GM21723 (cell line): ENCODE measurements around the gene DMWD.
A peak's percentile ranks its signal among the peaks of the same experiment; 100 is the strongest.

ENCODE experiments used
- ATAC-seq: cut with Tn5 transposase; IDR thresholded peaks from one replicate; pipeline ENCODE4 v1.9.1; 2021; ENCODE audit warnings: mild to moderate bottlenecking, moderate library complexity; ENCODE audit not compliant: unreplicated experiment

Gene DMWD

DNA sequence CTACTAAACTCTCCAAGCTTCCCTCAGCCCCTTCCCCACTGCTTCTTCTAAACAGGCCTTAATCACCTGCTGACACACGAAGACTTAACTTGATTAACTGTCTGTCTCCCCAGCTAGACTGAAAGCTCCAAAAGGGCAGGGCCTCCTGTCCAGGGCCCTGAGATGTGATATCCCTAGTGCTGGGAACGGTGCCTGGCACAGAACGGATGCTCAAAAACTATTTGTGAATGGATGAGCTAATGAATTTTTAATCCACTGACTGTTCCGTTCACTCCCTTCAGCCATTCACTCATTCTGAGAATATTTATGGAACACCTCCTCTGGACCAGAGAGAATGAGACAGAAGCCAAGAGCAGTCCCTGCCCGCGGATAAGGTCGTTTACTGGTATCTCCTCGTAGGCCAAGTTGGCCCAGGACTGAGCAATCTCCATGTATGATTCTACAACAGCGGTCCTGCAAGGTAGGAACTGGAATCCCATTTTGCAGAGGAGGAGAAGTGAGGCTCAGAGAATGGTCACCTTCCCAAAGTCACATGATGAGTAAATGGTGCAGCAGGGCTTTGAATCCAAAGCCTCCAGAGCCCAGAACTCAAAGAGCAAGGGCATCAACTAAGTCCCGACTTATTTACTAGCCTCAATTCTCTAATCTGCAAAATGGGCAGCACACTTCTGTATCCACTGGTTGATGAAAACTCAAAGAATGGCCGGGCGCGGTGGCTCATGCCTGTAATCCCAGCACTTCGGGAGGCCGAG lies 3.4 kb downstream of the DMWD start:
- ATAC-seq, result no peak

DNA sequence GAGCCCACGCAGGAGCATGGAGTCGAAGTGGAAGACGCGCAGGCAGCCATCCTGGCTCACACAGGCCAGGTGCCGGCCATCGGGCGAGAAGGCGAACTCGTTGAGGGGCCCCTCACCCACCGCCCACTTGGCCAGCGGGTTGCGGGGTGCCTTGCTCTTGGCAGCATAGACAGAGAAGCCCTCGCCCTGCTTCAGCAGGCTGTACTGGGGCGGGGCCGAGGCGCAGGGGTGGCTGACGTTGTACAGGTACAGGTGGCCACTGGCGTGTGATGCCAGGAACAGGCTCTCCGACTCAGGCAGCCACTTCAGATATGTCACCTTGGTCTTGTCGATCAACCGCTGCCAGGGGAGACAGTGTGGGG lies 6.1 kb downstream of the DMWD start:
- ATAC-seq, result no peak

GRCh38 chr19:45785781-45786532 lies 6.7 kb downstream of the DMWD start:
- no peak for ATAC-seq

GRCh38 chr19:45785097-45785496 lies 7.5 kb downstream of the DMWD start:
- ATAC-seq, result no peak

- ATAC-seq, result no peak
Observed at GRCh38 chr19:45784096-45784495, 8.5 kb downstream of the DMWD start.

DNA sequence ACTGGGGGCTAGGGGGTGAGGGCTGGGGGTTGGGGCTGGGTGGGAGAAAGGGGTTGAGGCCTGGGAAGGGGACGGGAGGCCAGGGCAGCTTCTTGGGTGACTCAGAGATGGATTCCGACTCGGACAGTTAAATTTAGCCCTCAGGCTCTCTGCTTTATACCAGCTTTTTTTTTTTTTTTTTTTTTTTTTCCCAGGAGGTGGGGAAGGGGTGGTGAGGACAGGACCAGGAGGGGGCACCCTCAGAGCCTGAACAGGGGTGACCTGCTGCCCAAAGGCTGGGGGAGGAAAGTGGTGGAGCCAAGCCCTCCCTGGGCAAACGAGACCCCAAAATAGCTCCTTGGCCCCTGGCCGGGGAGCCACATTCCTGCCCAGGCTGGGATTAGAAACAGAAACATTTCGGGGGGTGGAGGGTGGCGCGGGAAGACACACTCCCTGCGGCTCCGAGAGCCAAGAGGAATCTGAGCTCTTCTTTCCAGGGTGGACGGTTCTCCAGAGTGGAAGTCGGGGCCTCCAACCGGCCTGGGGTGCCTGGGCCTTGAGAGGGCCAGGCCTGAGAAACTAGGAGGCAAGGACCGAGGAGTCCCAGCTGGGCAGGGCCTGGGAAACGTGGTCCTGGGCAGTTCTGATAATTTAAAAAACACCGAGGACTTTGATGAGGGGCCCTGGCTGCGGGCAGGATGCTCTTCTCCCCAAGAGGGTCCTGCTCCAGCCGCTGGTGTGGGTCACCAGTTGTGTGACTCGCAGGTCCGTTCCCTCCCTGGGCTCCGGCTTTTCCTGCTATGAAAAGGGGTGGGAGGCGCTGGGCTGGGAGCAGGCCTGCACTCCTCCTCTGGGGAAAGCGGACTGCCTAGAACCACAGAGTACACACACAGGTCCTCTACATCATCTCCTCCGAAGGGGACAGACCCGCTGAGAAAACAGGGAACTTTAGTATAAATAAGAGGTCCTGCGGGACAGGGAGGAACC lies 9.5 kb downstream of the DMWD start:
- ATAC-seq, result no peak

- ATAC-seq, result no peak
Observed at GRCh38 chr19:45782162-45782691, 10.4 kb downstream of the DMWD start, which contains the start of gene DMPK. TSS of gene DMPK (minus strand) at chr19:45782490. CDS start at chr19:45782352, 138 bp downstream.

GRCh38 chr19:45781214-45782161 lies 11.2 kb downstream of the DMWD start:
- ATAC-seq, result no peak

DNA sequence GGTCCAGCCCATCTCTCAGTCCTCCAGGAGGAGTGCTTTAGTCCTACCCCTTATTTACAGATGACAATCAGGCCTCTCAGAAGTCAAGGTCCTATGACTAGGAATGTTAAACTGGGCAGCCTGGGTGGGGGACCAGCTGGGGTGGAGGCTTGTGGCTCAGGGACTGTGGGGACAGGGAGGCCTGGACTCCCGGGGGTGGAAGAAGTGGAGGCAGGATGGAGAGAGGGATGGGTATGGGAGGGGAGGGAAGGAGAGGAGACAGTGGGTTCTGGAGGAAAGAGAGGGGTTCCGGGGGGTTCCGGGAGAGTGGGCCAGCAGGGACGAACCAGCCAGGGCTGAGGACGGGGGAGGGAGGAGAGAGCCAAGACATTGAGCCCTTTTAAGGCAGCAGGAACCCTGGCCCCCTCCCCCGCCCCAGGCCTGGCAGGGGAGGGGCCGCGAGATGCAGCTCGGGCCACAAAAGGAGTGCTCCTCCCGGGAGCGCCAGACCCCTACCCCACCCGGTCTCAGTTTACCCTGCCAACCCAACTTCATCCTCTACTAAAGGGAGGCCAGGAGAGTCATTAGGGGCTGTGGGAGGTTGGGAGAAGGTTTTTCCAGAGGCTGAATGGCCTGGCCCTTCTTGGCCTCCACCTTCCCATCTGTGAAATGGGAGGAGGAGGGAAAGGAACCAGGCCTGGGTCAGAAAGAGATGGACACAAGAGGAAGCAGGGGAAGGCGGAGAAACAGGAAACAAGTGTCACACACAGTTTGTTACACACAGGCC lies 12.0 kb downstream of the DMWD start:
- no peak for ATAC-seq

DNA sequence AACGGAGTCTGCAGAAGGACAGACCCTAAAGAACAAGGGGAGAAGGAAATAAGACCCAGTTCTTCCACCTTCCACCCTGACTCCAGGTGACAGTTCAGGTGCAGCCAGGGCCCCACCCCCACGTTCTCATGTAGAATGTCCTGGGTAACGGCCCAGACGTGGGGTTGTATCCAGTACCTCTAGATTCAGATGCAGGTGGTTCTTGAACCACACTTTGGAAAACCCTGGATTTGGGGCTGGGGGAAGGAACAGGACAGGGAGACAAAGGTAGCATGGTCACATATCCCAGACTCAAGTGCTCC lies 12.5 kb downstream of the DMWD start:
- no peak for ATAC-seq

GRCh38 chr19:45779231-45780145 lies 13.2 kb downstream of the DMWD start:
- peak; percentile 87 for ATAC-seq

DNA sequence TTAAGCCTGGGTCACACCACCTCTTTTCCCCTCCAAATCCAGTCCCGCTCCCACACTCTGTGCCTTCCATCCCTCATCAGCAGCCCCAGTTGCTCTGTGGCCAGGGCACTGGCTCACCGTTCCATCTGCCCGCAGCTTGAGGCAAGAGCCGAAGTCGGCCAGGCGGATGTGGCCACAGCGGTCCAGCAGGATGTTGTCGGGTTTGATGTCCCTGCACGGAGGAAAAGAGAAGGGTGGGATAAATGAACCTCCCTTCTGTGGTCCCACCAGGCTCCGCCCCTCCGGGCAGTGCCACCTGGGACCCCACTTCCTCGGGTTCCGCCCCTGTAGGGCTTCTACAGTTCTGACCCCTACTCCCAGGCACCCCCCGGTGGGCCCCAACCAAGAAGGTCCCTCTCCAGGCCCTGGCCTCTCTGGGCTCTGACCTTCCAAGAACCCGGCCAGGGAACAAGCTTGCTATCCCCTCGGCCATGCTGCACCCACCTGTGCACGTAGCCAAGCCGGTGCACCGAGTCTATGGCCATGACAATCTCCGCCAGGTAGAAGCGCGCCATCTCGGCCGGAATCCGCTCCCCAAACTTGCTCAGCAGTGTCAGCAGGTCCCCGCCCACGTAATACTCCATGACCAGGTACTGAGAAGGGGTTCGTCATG lies 14.5 kb downstream of the DMWD start:
- no peak for ATAC-seq

GRCh38 chr19:45777395-45777961 lies 15.2 kb downstream of the DMWD start:
- ATAC-seq, result no peak

DNA sequence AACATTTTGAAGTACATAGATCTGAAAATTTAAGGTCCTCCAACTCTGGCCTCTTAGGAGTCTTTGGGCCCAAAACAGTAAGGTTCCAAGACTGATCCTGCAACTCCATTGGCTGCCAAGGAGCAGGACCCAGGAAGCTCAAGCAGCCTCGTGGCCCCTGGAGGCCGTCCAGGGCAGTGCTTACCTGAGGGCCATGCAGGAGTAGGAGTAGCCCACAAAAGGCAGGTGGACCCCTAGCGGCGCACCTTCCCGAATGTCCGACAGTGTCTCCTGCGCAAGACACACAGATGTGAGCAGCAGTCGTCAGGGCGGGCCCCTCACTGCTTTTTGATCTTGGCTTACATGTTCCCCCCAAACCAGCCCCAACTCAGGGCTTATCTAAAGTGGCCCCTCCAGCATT lies 17.9 kb downstream of the DMWD start:
- no peak for ATAC-seq

DNA sequence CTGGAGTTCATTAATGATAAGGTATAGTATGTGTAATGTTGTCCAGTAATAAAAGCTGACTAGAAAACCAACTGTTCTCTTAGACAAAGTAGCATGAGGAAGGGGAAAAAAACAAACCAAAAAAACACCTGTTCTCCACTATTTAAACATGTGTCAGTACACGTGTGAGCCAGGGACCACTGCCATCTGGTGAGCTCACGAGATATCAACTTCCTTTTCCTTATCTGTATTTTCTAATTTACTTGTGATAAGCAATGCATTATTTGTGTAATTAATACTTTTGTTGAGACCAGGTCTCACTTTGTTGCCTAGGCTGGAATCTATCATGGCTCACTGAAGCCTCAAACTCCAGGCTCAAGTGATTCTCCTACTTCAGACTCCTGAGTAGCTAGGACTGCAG lies 19.3 kb downstream of the DMWD start:
- ATAC-seq, result no peak

DNA sequence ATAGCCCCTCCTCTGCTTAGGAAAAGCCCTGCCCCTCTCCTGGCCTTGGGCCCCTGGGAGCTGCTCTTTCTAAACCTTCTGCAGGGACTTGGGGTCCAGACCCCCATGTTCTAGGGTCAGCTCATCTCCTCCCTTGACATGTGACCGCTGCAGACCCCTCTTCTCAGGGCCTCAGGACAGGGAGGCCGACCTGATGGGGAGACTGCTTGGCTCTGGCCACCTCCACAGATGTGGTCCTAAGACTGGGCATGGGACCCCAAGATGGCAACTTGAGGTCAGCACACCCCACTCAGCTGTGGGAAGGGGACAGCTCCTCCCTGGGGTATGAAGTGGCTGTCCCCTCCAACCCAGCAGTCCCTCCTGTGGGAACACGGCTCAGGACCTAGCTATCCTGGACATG lies 19.7 kb downstream of the DMWD start:
- ATAC-seq, result no peak

DNA sequence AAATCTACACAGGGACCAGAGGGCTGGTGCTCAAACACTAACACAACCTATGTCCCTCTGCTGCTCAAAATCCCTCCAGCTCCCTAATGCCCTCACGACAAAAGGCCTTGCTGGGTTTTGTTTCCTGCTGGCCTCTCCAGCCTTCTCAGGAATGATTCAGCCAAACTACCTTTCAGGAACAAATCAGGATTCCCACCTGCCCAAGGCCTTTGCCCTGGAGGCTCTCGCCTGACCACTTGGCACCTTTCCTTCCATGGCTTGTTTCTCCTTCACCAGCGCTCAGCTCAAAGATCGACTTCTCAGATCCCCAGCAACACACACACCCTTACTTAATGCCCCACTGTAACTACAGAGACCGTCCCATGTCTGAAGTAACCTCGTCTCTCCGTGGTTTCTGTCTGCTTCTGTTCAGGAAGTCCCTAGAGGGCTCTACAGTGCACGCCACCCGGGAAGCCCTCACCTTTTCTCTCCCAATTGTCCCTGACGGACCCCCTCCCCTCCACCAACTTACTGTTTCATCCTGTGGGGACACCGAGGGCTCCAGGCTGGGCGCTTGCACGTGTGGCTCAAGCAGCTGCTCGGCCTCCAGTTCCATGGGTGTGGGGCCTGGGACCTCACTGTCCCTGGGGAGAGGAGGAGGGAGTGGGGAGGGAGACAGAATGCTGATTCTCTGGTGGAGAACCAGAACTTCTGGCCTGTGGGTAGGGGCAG lies 20.4 kb downstream of the DMWD start:
- no peak for ATAC-seq
